ENCODE results near the gene PRKCB. TPM values are rescaled to one million over a fixed set of nuclear protein-coding genes. Genes with fewer than 3 reads are reported as not detected.

The PRKCB gene
- total RNA-seq, 3 donors from 2014 or later: 1.3 to 5.3 (median 4.7) TPM

DNA sequence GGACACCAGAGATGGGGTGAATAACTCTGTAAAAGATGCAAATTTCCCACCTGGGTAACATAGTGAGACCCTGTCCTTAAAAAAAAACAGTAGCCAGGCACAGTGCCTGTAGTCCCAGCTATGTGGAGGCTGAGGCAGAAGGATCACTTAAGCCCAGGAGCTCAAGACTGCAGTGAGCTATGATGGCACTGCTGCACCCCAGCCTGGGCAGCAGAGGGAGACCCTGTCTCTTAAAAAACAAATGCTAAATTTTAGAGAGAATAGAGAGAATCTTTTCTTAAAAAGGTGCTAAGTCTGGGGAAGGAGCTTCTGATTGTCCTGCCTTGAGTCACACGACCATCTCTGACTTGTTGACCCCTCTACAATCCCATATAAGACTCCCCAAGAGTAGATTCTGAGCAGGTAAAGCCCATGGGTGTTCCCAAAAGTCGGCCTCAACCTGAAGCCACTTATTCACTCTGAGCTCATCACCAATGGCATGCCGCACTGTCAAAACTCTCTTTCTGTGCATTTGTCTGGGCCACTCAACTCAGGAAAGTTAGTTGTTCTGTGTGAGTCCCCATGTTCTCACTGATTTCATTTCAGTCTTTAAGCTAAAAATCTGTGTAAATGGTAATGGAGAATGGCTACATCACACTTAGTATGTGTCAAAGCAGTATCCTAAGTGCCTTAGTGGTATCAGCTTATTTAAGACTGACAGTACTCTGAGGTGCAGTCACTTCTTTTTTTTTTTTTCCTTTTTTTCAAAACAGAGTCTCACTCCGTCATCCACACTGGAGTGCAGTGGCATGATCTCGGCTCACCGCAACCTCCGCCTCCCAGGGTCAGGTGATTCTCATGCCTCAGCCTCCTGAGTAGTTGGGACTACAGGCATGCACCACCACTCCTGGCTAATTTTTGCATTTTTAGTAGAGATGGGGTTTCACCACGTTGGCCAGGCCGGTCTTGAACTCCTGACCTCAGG, 41.6 kb downstream of the PRKCB start:
- Histone ChIP-seq H3K4me3 (no peak overlapping the region), H3K27ac (no peak overlapping the region), H3K27me3 (no peaks in the 10 kb centered on the region), H3K9me3 (no peaks in the 10 kb centered on the region), H3K4me1 (no peaks in the 10 kb centered on the region), H3K36me3 (no peaks in the 10 kb centered on the region)
- intact Hi-C loops (cut with DNase I; ENCODE audit: low total_unique reads): no loop called here
- TF ChIP-seq POLR2A (IDR thresholded peaks at IDR 0.05) (no peak), POLR2AphosphoS5 (IDR thresholded peaks at IDR 0.05) (no peak)
- TF ChIP-seq, protein P1, sequence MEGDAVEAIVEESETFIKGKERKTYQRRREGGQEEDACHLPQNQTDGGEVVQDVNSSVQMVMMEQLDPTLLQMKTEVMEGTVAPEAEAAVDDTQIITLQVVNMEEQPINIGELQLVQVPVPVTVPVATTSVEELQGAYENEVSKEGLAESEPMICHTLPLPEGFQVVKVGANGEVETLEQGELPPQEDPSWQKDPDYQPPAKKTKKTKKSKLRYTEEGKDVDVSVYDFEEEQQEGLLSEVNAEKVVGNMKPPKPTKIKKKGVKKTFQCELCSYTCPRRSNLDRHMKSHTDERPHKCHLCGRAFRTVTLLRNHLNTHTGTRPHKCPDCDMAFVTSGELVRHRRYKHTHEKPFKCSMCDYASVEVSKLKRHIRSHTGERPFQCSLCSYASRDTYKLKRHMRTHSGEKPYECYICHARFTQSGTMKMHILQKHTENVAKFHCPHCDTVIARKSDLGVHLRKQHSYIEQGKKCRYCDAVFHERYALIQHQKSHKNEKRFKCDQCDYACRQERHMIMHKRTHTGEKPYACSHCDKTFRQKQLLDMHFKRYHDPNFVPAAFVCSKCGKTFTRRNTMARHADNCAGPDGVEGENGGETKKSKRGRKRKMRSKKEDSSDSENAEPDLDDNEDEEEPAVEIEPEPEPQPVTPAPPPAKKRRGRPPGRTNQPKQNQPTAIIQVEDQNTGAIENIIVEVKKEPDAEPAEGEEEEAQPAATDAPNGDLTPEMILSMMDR (IDR thresholded peaks at IDR 0.05): no peak
- DNase-seq (ENCODE audit: low spot score in 2 of 2): no peak

DNA sequence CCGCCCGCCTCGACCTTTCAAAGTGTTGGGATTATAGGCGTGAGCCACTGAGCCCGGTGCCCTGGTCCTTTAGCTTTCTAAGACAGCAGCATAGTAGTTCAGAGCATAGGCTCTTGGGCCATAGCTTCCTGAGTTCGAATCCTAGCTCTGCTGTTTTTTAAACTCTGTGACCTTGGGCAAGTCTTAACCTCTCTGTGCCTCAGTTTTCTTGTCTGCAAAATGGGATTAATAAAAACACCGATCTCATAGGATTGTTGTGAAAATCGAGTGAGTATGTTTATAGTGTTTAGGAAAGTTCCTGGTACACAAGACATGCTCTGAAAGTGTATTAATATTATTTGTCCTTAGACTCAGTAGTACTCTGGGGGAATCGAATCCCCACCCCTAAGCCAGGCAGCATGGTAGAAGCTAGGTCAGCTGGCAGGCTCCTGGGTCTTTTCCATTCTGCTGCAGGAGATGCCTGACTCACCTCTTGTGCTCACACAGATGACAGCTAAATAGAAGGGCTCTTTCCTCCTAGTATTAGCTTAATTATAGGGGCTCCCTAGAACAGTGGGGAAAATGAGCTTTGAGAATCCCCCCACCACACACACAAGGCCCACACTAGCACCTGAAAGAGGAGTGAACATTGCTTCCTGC, 44.1 kb downstream of the PRKCB start:
- no peaks in the 10 kb centered on the region for H3K27me3 ChIP-seq
- TF ChIP-seq, protein P1 (IDR thresholded peaks at IDR 0.05): no peak
- no peak for TF ChIP-seq POLR2A (IDR thresholded peaks at IDR 0.05)
- TF ChIP-seq POLR2AphosphoS5 (IDR thresholded peaks at IDR 0.05): no peak
- DNase-seq (ENCODE audit: low spot score in 2 of 2): no peak
- no peak overlapping the region for H3K4me3 ChIP-seq
- H3K27ac ChIP-seq: no peak overlapping the region
- H3K9me3 ChIP-seq: no peaks in the 10 kb centered on the region
- intact Hi-C loops (cut with DNase I; ENCODE audit: low total_unique reads): no loop called here
- H3K36me3 ChIP-seq: no peaks in the 10 kb centered on the region
- H3K4me1 ChIP-seq: no peaks in the 10 kb centered on the region

DNA sequence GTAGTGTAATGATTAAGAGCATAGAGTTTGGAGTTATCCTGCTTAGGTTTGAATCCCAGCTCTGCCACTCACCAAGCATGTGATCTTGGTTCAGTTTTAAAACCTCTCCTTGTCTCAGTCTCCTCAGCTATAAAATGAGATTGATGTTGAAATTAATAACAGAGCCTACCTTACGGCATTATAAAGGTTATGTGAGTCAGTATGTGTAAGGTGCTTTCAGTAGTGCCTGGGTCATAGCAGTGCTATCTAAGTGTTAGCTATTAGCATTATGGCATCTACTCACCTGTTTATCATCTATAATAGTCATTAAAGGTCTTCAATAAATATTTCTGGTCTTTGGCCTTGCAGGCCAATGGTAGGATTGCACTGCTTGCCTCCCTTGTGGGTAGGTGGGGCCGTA, 53.4 kb downstream of the PRKCB start:
- no peak for TF ChIP-seq POLR2A (IDR thresholded peaks at IDR 0.05)
- no peak for DNase-seq (ENCODE audit: low spot score in 2 of 2)
- H3K4me3 ChIP-seq: no peak overlapping the region
- no peaks in the 10 kb centered on the region for H3K9me3 ChIP-seq
- intact Hi-C loops (cut with DNase I; ENCODE audit: low total_unique reads): loop anchor here (5.0 kb wide), 1 partner anchor 1633 kb away; no protein-coding TSS in a partner anchor
- no peaks in the 10 kb centered on the region for H3K4me1 ChIP-seq
- no peak overlapping the region for H3K27ac ChIP-seq
- H3K27me3 ChIP-seq: no peaks in the 10 kb centered on the region
- H3K36me3 ChIP-seq: no peaks in the 10 kb centered on the region

DNA sequence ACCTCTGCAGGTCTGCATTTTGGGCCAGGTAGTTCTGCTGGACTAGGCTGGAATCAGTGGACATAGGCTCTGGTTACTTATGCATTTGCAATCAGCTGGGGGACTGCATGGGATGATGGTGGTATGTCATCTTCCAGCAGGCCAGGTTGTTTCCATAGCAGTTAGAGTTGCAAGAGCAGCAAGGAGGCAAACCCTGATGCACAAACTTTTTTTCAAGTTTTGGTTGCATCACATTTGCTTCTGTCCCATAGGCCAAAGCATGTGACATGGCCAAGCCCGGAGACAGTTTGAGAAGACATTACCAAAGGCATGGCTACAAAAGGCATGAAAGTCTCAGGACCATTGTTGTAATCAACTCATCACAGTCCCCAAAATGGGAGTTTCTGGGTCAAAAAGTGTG, 58.2 kb downstream of the PRKCB start:
- no peak overlapping the region for H3K27ac ChIP-seq
- no peaks in the 10 kb centered on the region for H3K27me3 ChIP-seq
- H3K4me3 ChIP-seq: no peak overlapping the region
- TF ChIP-seq POLR2A (IDR thresholded peaks at IDR 0.05) (no peak), POLR2AphosphoS5 (IDR thresholded peaks at IDR 0.05) (no peak)
- TF ChIP-seq, protein P1 (IDR thresholded peaks at IDR 0.05): no peak
- H3K9me3 ChIP-seq: no peaks in the 10 kb centered on the region
- H3K4me1 ChIP-seq: no peaks in the 10 kb centered on the region
- DNase-seq (ENCODE audit: low spot score in 2 of 2): no peak
- no peaks in the 10 kb centered on the region for H3K36me3 ChIP-seq
- intact Hi-C loops (cut with DNase I; ENCODE audit: low total_unique reads): no loop called here

DNA sequence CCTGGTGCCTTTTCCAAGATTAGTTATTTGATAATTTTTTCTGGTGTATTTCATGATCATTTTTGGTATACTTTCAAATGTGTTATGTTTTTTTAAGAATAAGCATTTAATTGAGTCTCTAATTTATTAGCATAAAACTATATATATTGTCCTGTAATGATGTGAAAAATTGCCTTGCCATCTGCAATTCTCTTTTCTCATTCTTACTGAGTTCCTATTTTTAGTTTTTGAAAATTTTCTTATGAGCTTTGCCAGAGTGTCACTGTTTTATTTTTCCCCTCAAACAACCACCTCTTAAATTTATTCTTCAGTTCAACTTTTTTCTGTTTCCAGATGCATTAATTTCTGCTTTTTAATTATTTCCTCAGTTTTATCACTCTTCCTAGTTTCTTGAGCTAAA, 59.3 kb downstream of the PRKCB start:
- intact Hi-C loops (cut with DNase I; ENCODE audit: low total_unique reads): no loop called here
- no peak for DNase-seq (ENCODE audit: low spot score in 2 of 2)
- Histone ChIP-seq H3K4me1 (no peaks in the 10 kb centered on the region), H3K4me3 (no peak overlapping the region), H3K27me3 (no peaks in the 10 kb centered on the region), H3K27ac (no peak overlapping the region), H3K36me3 (no peaks in the 10 kb centered on the region), H3K9me3 (no peaks in the 10 kb centered on the region)
- TF ChIP-seq, protein P1 (IDR thresholded peaks at IDR 0.05): no peak
